GM18499 (cell line): Measurements from ENCODE around the gene MYH9.
"Not testable (repeated sequence)": the region's sequence is repeated elsewhere in the genome, so short reads cannot be mapped to it uniquely, and the experiment has no call there.

Source experiments
- ATAC-seq: cut with Tn5 transposase; IDR thresholded peaks from one replicate; pipeline ENCODE4 v1.9.1; 2021; ENCODE audit warnings: moderate number of reproducible peaks; ENCODE audit not compliant: insufficient read depth, unreplicated experiment

MYH9 gene

GRCh38 chr22:36415415-36416168 is 27.8 kb upstream of the MYH9 start:
- ATAC-seq, result no peak

GRCh38 chr22:36413022-36413775 is 25.4 kb upstream of the MYH9 start:
- ATAC-seq, result no peak

- no peak for ATAC-seq
These were observed 24.0 kb upstream of the MYH9 start for GRCh38 chr22:36411589-36412258.

GRCh38 chr22:36409911-36410756 is 22.4 kb upstream of the MYH9 start:
- no peak for ATAC-seq

GRCh38 chr22:36409554-36409910 is 21.8 kb upstream of the MYH9 start:
- ATAC-seq, result not testable (repeated sequence)

GRCh38 chr22:36409056-36409455 is 21.3 kb upstream of the MYH9 start:
- ATAC-seq, result no peak

- no peak for ATAC-seq
These were observed 19.0 kb upstream of the MYH9 start for GRCh38 chr22:36406721-36407120.

GRCh38 chr22:36405671-36406538 is 18.1 kb upstream of the MYH9 start:
- ATAC-seq, result no peak

- no peak for ATAC-seq
These were observed 17.5 kb upstream of the MYH9 start for GRCh38 chr22:36405221-36405661.

- ATAC-seq, result no peak
These were observed 16.7 kb upstream of the MYH9 start for GRCh38 chr22:36404446-36404845.

- no peak for ATAC-seq
These were observed 11.7 kb upstream of the MYH9 start for GRCh38 chr22:36399472-36399778.

- ATAC-seq, result no peak
These were observed 11.1 kb upstream of the MYH9 start for GRCh38 chr22:36398601-36399471.

- no peak for ATAC-seq
These were observed 9.6 kb upstream of the MYH9 start for GRCh38 chr22:36397131-36398093.

GRCh38 chr22:36395915-36396314 is 8.1 kb upstream of the MYH9 start:
- ATAC-seq, result no peak

GRCh38 chr22:36395055-36395849 is 7.5 kb upstream of the MYH9 start:
- ATAC-seq, result no peak

- no peak for ATAC-seq
These were observed 3.9 kb upstream of the MYH9 start for GRCh38 chr22:36391638-36392037.

- ATAC-seq, result not testable (repeated sequence)
These were observed 1.4 kb upstream of the MYH9 start for GRCh38 chr22:36389122-36389521.
